Endothelial cell (in vitro differentiated cells): ENCODE measurements around the gene EPO. TPM values are rescaled to one million over a fixed set of nuclear protein-coding genes. Genes with fewer than 3 reads are reported as not detected.

Source experiments
- DNase-seq: peaks from one replicate; pipeline ENCODE4 v3.0.0; 2021; ENCODE audit warnings: low spot score
- H3K27ac Mint-ChIP-seq: one replicate; pipeline ENCODE4 v1.8.0; 2021; ENCODE audit warnings: mixed read lengths, inconsistent platforms; ENCODE audit not compliant: unreplicated experiment
- H3K27me3 Mint-ChIP-seq: one replicate; pipeline ENCODE4 v1.8.0; 2021; ENCODE audit warnings: mild to moderate bottlenecking, moderate library complexity, mixed read lengths, inconsistent platforms; ENCODE audit not compliant: unreplicated experiment
- H3K36me3 Mint-ChIP-seq: one replicate; pipeline ENCODE4 v1.8.0; 2021; ENCODE audit warnings: mild to moderate bottlenecking, low read depth, mixed read lengths, inconsistent platforms; ENCODE audit not compliant: unreplicated experiment
- H3K4me1 Mint-ChIP-seq: one replicate; pipeline ENCODE4 v1.8.0; 2021; ENCODE audit warnings: mild to moderate bottlenecking, mixed read lengths, inconsistent platforms; ENCODE audit not compliant: unreplicated experiment
- H3K4me3 Mint-ChIP-seq: one replicate; pipeline ENCODE4 v1.8.0; 2021; ENCODE audit warnings: mild to moderate bottlenecking, mixed read lengths, inconsistent platforms; ENCODE audit not compliant: unreplicated experiment
- H3K9me3 Mint-ChIP-seq: one replicate; pipeline ENCODE4 v1.8.0; 2021; ENCODE audit warnings: mixed read lengths, inconsistent platforms; ENCODE audit not compliant: unreplicated experiment
- CTCF ChIP-seq: fragments of 200-600 bp; sonication (generic); IDR thresholded peaks from one replicate; pipeline ENCODE4 v1.5.0; 2021; ENCODE audit warnings: antibody characterized with exemption; ENCODE audit not compliant: unreplicated experiment
- total RNA-seq: library from RNA; stranded (reverse); fragmentation: NEBNext Ultra II Directional; extraction: Animal tissue kit (Norgen Biotek cat#: 25700); gene quantifications from one replicate; pipeline ENCODE4 v1.2.1, GENCODE V29; 2021; ENCODE audit not compliant: unreplicated experiment

The EPO gene
- total RNA-seq, 1 donor from 2014 or later, result 0.33 TPM

GRCh38 chr7:100768784-100769183 lies 48.5 kb downstream of the EPO start:
- no peaks in the 10 kb centered on the region for H3K36me3 Mint-ChIP-seq
- no peak overlapping the region for H3K4me3 Mint-ChIP-seq
- H3K4me1 Mint-ChIP-seq, result peaks cover 7% of the 10 kb centered on the region
- no peak for TF ChIP-seq CTCF
- H3K27ac Mint-ChIP-seq, result no peak overlapping the region
- DNase-seq, result no peak
- H3K9me3 Mint-ChIP-seq, result no peaks in the 10 kb centered on the region
- peaks cover 4% of the 10 kb centered on the region for H3K27me3 Mint-ChIP-seq

Other genes with a start within 250 kb of the EPO start
- 94.3 TPM for gene TSC22D4, start 241.3 kb upstream of the EPO start, total RNA-seq
- 2.2 TPM for gene NYAP1, start 236.5 kb upstream of the EPO start, total RNA-seq
- gene AGFG2, start 181.3 kb upstream of the EPO start, total RNA-seq, result 48.6 TPM
- 2.6 TPM for gene SAP25, start 146.6 kb upstream of the EPO start, total RNA-seq
- 89.7 TPM for gene LRCH4, start 134.3 kb upstream of the EPO start, total RNA-seq
- gene FBXO24, start 134.1 kb upstream of the EPO start, total RNA-seq, result 1.3 TPM
- 4.4 TPM for gene PCOLCE, start 118.1 kb upstream of the EPO start, total RNA-seq
- gene MOSPD3, start 107.9 kb upstream of the EPO start, total RNA-seq, result 31.7 TPM
- gene TFR2, start 78.9 kb upstream of the EPO start, total RNA-seq, result 1.0 TPM
- not detected for gene ACTL6B, start 64.0 kb upstream of the EPO start, total RNA-seq
- 336 TPM for gene GNB2, start 46.7 kb upstream of the EPO start, total RNA-seq
- 70.6 TPM for gene GIGYF1, start 26.2 kb upstream of the EPO start, total RNA-seq
- gene POP7, start 14.3 kb upstream of the EPO start, total RNA-seq, result 30.6 TPM
- gene ZAN, start 13.1 kb downstream of the EPO start, total RNA-seq, result 0.05 TPM
- gene EPHB4, start 107.1 kb downstream of the EPO start, total RNA-seq, result 288 TPM
- gene SLC12A9, start 132.2 kb downstream of the EPO start, total RNA-seq, result 60.5 TPM
- gene TRIP6, start 146.9 kb downstream of the EPO start, total RNA-seq, result 93.8 TPM
- 173 TPM for gene SRRT, start 154.6 kb downstream of the EPO start, total RNA-seq
- gene UFSP1, start 169.2 kb downstream of the EPO start, total RNA-seq, result 2.4 TPM
- gene ACHE, start 175.4 kb downstream of the EPO start, total RNA-seq, result 3.0 TPM
- 3.4 TPM for gene MUC3A, start 229.1 kb downstream of the EPO start, total RNA-seq
- gene MUC12, start 249.1 kb downstream of the EPO start, total RNA-seq, result 1.3 TPM